CD4-positive, CD25-positive, alpha-beta regulatory T cell (primary cell): ENCODE results near the gene ERO1B. TPM values are rescaled to one million over a fixed set of nuclear protein-coding genes. Genes with fewer than 3 reads are reported as not detected.
"Not testable (repeated sequence)": the region's sequence is repeated elsewhere in the genome, so short reads cannot be mapped to it uniquely, and the experiment has no call there.

ENCODE experiments used
- ATAC-seq, 2 donors: fragments of 150-1000 bp; cut with Tn5 transposase; one replicate each; pipeline ENCODE4 v1.10.0; 2021; ENCODE audit warnings: low read depth in 2 of 2, moderate number of reproducible peaks in 2 of 2, moderate library complexity in 1 of 2
- DNase-seq, 3 donors: peaks; one replicate each; pipeline versions ENCODE4 v3.0.0 to v3.0.0-alpha.2; 2012 to 2022; ENCODE audit warnings: mixed read lengths in 1 of 3
- H3K27ac ChIP-seq: one replicate; pipeline ENCODE4 v1.7.0; 2013; ENCODE audit warnings: mild to moderate bottlenecking, low read length; ENCODE audit not compliant: insufficient read depth, poor library complexity, severe bottlenecking
- H3K27me3 ChIP-seq: one replicate; pipeline ENCODE4 v1.7.0; 2013; ENCODE audit warnings: low read length; ENCODE audit not compliant: control insufficient read depth, insufficient read depth
- H3K36me3 ChIP-seq: one replicate; pipeline ENCODE4 v1.7.0; 2013; ENCODE audit warnings: mild to moderate bottlenecking, low read length, moderate library complexity; ENCODE audit not compliant: control insufficient read depth, insufficient read depth
- H3K4me1 ChIP-seq: 2 replicates; pipeline ENCODE4 v1.7.0; 2013; ENCODE audit warnings: mild to moderate bottlenecking, low read length; ENCODE audit not compliant: insufficient read depth, control insufficient read depth, poor library complexity, severe bottlenecking
- H3K4me3 ChIP-seq: one replicate; pipeline ENCODE4 v1.7.0; 2013; ENCODE audit warnings: low read depth, mild to moderate bottlenecking, low read length, moderate library complexity
- H3K9me3 ChIP-seq, 2 experiments: 1 replicate in 1 of 2; 2 replicates in 1 of 2; pipeline ENCODE4 v1.7.0; 2013; ENCODE audit warnings: low read length in 2 of 2, mild to moderate bottlenecking in 1 of 2, moderate library complexity in 1 of 2; ENCODE audit not compliant: control insufficient read depth in 2 of 2
- H3K27ac Mint-ChIP-seq, 3 donors: one replicate each; pipeline ENCODE4 v1.8.0; 2020 to 2022; ENCODE audit warnings: mild to moderate bottlenecking in 3 of 3, mixed read lengths in 3 of 3, moderate library complexity in 2 of 3
- H3K27me3 Mint-ChIP-seq: one replicate; pipeline ENCODE4 v1.8.0; 2022; ENCODE audit warnings: mild to moderate bottlenecking, mixed read lengths
- H3K36me3 Mint-ChIP-seq: one replicate; pipeline ENCODE4 v1.8.0; 2020; ENCODE audit warnings: mixed read lengths
- H3K4me1 Mint-ChIP-seq, 4 donors: one replicate each; pipeline ENCODE4 v1.8.0; 2020 to 2022; ENCODE audit warnings: mixed read lengths in 4 of 4, mild to moderate bottlenecking in 1 of 4
- H3K4me3 Mint-ChIP-seq, 4 donors: one replicate each; pipeline ENCODE4 v1.8.0; 2020 to 2022; ENCODE audit warnings: mild to moderate bottlenecking in 4 of 4, mixed read lengths in 4 of 4, moderate library complexity in 3 of 4
- H3K9me3 Mint-ChIP-seq, 7 donors: one replicate each; pipeline ENCODE4 v1.8.0; 2020 to 2022; ENCODE audit warnings: mixed read lengths in 7 of 7, mild to moderate bottlenecking in 3 of 7, moderate library complexity in 2 of 7
- polyA plus RNA-seq, 4 donors: library from polyadenylated mRNA; unstranded; fragments of 300-500 nt; fragmentation: Illumina TruSeq; gene quantifications; one replicate each; pipeline ENCODE4 v1.2.3, GENCODE V29; 2021
- total RNA-seq: library from RNA; stranded (reverse); gene quantifications from one replicate; pipeline ENCODE4 v1.2.3, GENCODE V29; 2022

Gene ERO1B
- total and polyA plus RNA-seq, 5 donors from 2014 or later = 2.4 to 15.2 (median 2.8) TPM

GRCh38 chr1:236206548-236206947 lies 75.2 kb downstream of the ERO1B start:
- H3K36me3 Mint-ChIP-seq = peaks cover 55% of the 10 kb centered on the region
- H3K27me3 Mint-ChIP-seq = no peaks in the 10 kb centered on the region
- H3K9me3 Mint-ChIP-seq = peaks cover 2 to 23% (median 13%) of the 10 kb centered on the region in 7 donors
- peaks cover 0 to 6% (median 1%) of the 10 kb centered on the region in 4 donors for H3K4me1 Mint-ChIP-seq
- no peaks in the 10 kb centered on the region for H3K27me3 ChIP-seq
- peaks cover 9 to 11% of the 10 kb centered on the region in 2 experiments for H3K9me3 ChIP-seq
- H3K4me3 ChIP-seq = no peak overlapping the region
- no peaks in the 10 kb centered on the region for H3K4me1 ChIP-seq
- peaks cover 28% of the 10 kb centered on the region for H3K36me3 ChIP-seq
- ATAC-seq (no peak), DNase-seq (no peak)
- no peak overlapping the region for H3K27ac Mint-ChIP-seq
- H3K27ac ChIP-seq = no peak overlapping the region
- H3K4me3 Mint-ChIP-seq = no peak overlapping the region

- Histone ChIP-seq H3K9me3 (peaks cover 23 to 26% of the 10 kb centered on the region in 2 experiments), H3K36me3 (peaks cover 28% of the 10 kb centered on the region), H3K27ac (no peak overlapping the region), H3K4me1 (no peaks in the 10 kb centered on the region), H3K27me3 (no peaks in the 10 kb centered on the region), H3K4me3 (no peak overlapping the region)
- Mint-ChIP-seq H3K27me3 (no peaks in the 10 kb centered on the region), H3K27ac (no peak overlapping the region), H3K4me3 (no peak overlapping the region), H3K4me1 (peaks cover 0 to 6% (median 2%) of the 10 kb centered on the region in 4 donors), H3K36me3 (peaks cover 65% of the 10 kb centered on the region), H3K9me3 (peaks cover 2 to 40% (median 21%) of the 10 kb centered on the region in 7 donors)
- DNase-seq (no peak), ATAC-seq (no peak)
These were observed 77.1 kb downstream of the ERO1B start for GRCh38 chr1:236204656-236205055.

DNA sequence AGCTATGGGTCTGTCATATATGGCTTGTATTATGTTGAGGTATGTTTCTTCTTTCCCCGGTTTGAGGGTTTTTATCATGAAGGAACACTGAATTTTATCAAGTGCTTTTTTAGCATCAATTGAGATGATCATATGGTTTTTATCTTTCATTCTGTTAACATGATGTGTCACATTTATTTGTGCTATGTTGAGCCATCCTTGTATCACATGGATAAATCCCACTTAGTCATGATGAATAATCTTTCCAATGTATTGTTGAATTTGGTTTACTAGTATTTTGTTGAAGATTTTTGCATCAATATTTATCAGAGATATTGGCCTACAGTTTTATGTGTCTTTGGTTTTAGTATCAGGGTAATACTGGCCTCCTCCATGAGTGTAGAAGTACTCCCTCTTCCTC lies 77.7 kb downstream of the ERO1B start:
- peaks cover 4 to 46% (median 23%) of the 10 kb centered on the region in 7 donors for H3K9me3 Mint-ChIP-seq
- H3K27ac Mint-ChIP-seq = no peak overlapping the region

GRCh38 chr1:236201786-236202185 lies 80.0 kb downstream of the ERO1B start:
- Mint-ChIP-seq H3K27ac (no peak overlapping the region), H3K27me3 (no peaks in the 10 kb centered on the region), H3K4me1 (peaks cover 0 to 6% (median 2%) of the 10 kb centered on the region in 4 donors), H3K4me3 (no peak overlapping the region), H3K9me3 (peaks cover 6 to 68% (median 29%) of the 10 kb centered on the region in 7 donors), H3K36me3 (peaks cover 58% of the 10 kb centered on the region)
- ATAC-seq (no peak), DNase-seq (no peak)
- Histone ChIP-seq H3K4me3 (no peak overlapping the region), H3K27ac (no peak overlapping the region), H3K4me1 (no peaks in the 10 kb centered on the region), H3K27me3 (no peaks in the 10 kb centered on the region), H3K36me3 (peaks cover 26% of the 10 kb centered on the region), H3K9me3 (peaks cover 29 to 39% of the 10 kb centered on the region in 2 experiments)

More for the DNA sequence above, 77.7 kb downstream of the ERO1B start:
- no peaks in the 10 kb centered on the region for H3K27me3 Mint-ChIP-seq
- Histone ChIP-seq H3K4me1 (no peaks in the 10 kb centered on the region), H3K27me3 (no peaks in the 10 kb centered on the region), H3K36me3 (peaks cover 28% of the 10 kb centered on the region), H3K27ac (no peak overlapping the region), H3K4me3 (no peak overlapping the region), H3K9me3 (peaks cover 27 to 29% of the 10 kb centered on the region in 2 experiments)
- no peak for DNase-seq
- peaks cover 66% of the 10 kb centered on the region for H3K36me3 Mint-ChIP-seq
- ATAC-seq = no peak
- H3K4me3 Mint-ChIP-seq = no peak overlapping the region
- peaks cover 0 to 6% (median 2%) of the 10 kb centered on the region in 4 donors for H3K4me1 Mint-ChIP-seq

- no peak overlapping the region for H3K4me3 Mint-ChIP-seq
- no peaks in the 10 kb centered on the region for H3K4me1 ChIP-seq
- H3K27ac Mint-ChIP-seq = no peak overlapping the region
- H3K27ac ChIP-seq = no peak overlapping the region
- peaks cover 8 to 71% (median 30%) of the 10 kb centered on the region in 7 donors for H3K9me3 Mint-ChIP-seq
- ATAC-seq = no peak
- H3K36me3 Mint-ChIP-seq = peaks cover 56% of the 10 kb centered on the region
- H3K4me1 Mint-ChIP-seq = peaks cover 0 to 6% (median 2%) of the 10 kb centered on the region in 4 donors
- DNase-seq = no peak
- H3K4me3 ChIP-seq = no peak overlapping the region
- no peaks in the 10 kb centered on the region for H3K27me3 Mint-ChIP-seq
- H3K36me3 ChIP-seq = peaks cover 19% of the 10 kb centered on the region
- peaks cover 29 to 39% of the 10 kb centered on the region in 2 experiments for H3K9me3 ChIP-seq
- H3K27me3 ChIP-seq = no peaks in the 10 kb centered on the region
These were observed 80.8 kb downstream of the ERO1B start for GRCh38 chr1:236200925-236201324.

- Histone ChIP-seq H3K27me3 (no peaks in the 10 kb centered on the region), H3K27ac (no peak overlapping the region), H3K36me3 (peaks cover 6% of the 10 kb centered on the region), H3K9me3 (peaks cover 0 to 4% of the 10 kb centered on the region in 2 experiments), H3K4me3 (no peak overlapping the region), H3K4me1 (no peaks in the 10 kb centered on the region)
- DNase-seq (no peak), ATAC-seq (no peak)
- H3K4me3 Mint-ChIP-seq = no peak overlapping the region
- H3K9me3 Mint-ChIP-seq = peaks cover 0 to 48% (median 20%) of the 10 kb centered on the region in 7 donors
- no peaks in the 10 kb centered on the region for H3K27me3 Mint-ChIP-seq
- peaks cover 62% of the 10 kb centered on the region for H3K36me3 Mint-ChIP-seq
- peaks cover 0 to 5% (median 0%) of the 10 kb centered on the region in 4 donors for H3K4me1 Mint-ChIP-seq
- H3K27ac Mint-ChIP-seq = no peak overlapping the region
These were observed 88.6 kb downstream of the ERO1B start for GRCh38 chr1:236193184-236193583.

DNA sequence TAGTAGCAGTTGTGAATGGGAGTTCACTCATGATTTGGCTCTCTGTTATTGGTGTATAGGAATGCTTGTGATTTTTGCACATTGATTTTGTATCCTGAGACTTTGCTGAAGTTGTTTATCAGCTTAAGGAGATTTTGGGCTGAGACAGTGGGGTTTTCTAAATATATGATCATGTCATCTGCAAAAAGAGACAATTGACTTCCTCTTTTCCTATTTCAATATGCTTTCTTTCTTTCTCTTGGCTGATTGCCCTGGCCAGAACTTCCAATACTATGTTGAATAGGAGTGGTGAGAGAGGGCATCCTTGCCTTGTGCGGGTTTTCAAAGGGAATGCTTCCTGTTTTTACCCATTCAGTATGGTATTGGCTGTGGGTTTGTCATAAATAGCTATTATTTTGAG lies 93.7 kb downstream of the ERO1B start:
- not testable (repeated sequence) for H3K4me1 ChIP-seq, H3K36me3 ChIP-seq, H3K27me3 Mint-ChIP-seq, H3K4me1 Mint-ChIP-seq, H3K27ac ChIP-seq, H3K27ac Mint-ChIP-seq, H3K4me3 Mint-ChIP-seq, ATAC-seq, H3K4me3 ChIP-seq, H3K27me3 ChIP-seq, DNase-seq, H3K9me3 ChIP-seq
- Mint-ChIP-seq H3K9me3 (peaks cover 0 to 27% (median 9%) of the 10 kb centered on the region in 7 donors), H3K36me3 (peaks cover 73% of the 10 kb centered on the region)

GRCh38 chr1:236186471-236186870 lies 95.3 kb downstream of the ERO1B start:
- not testable (repeated sequence) for H3K27ac ChIP-seq, H3K27me3 Mint-ChIP-seq, H3K4me1 Mint-ChIP-seq, H3K4me3 Mint-ChIP-seq, H3K4me3 ChIP-seq, H3K9me3 ChIP-seq, H3K4me1 ChIP-seq, ATAC-seq, H3K27me3 ChIP-seq, H3K27ac Mint-ChIP-seq, DNase-seq, H3K36me3 ChIP-seq
- peaks cover 0 to 27% (median 9%) of the 10 kb centered on the region in 7 donors for H3K9me3 Mint-ChIP-seq
- peaks cover 69% of the 10 kb centered on the region for H3K36me3 Mint-ChIP-seq
